PC-9 (cell line): Measurements from ENCODE around the gene C2orf76. TPM values are rescaled to one million over a fixed set of nuclear protein-coding genes. Genes with fewer than 3 reads are reported as not detected.

Source experiments
- BruUV-seq: library from RNA; stranded (reverse); fragments of 400-500 nt; replicated peaks from 2 replicates; lab custom pipeline; 2021; lab: Mats Ljungman, UMichigan
- CTCF ChIA-PET: fragments of 300-600 bp; sonication (Branson Sonifier 250); formaldehyde crosslinking; loops from one replicate; lab custom pipeline; 2022; ENCODE audit warnings: antibody characterized with exemption; lab: Charles Lee
- POLR2A ChIA-PET: fragments of 300-600 bp; sonication (Branson Sonifier 250); formaldehyde crosslinking; loops from one replicate; lab custom pipeline; 2022; ENCODE audit warnings: antibody characterized with exemption; ENCODE audit not compliant: unreplicated experiment; lab: Charles Lee
- DNase-seq, 2 experiments: peaks; one replicate each; pipeline versions ENCODE4 v3.0.0 to v3.0.0-alpha.2; 2015 to 2022; ENCODE audit warnings: mixed read lengths in 1 of 2
- H2AFZ ChIP-seq: fragments of 200-600 bp; sonication (generic); 2 replicates; pipeline ENCODE4 v1.8.1; 2017; ENCODE audit warnings: antibody characterized with exemption
- H3F3A ChIP-seq: fragments of 200-600 bp; sonication (generic); 2 replicates; pipeline ENCODE4 v1.8.1; 2017; ENCODE audit warnings: antibody characterized with exemption, mild to moderate bottlenecking, low read depth; ENCODE audit not compliant: insufficient read depth
- H3K27ac ChIP-seq: fragments of 200-600 bp; sonication (generic); 2 replicates; pipeline ENCODE4 v1.6.1; 2016; ENCODE audit warnings: mixed run types
- H3K27me3 ChIP-seq: fragments of 200-600 bp; sonication (generic); 2 replicates; pipeline ENCODE4 v1.6.1; 2016; ENCODE audit warnings: low read depth, mixed run types; ENCODE audit not compliant: insufficient read depth
- H3K36me3 ChIP-seq: fragments of 200-600 bp; sonication (generic); 2 replicates; pipeline ENCODE4 v1.6.1; 2016; ENCODE audit warnings: low read depth, mixed run types
- H3K4me1 ChIP-seq: fragments of 200-600 bp; sonication (generic); replicated peaks from 2 replicates; pipeline ENCODE4 v1.6.1; 2016; ENCODE audit warnings: mixed run types; ENCODE audit not compliant: insufficient read depth
- H3K4me2 ChIP-seq: fragments of 200-600 bp; sonication (generic); 2 replicates; pipeline ENCODE4 v1.6.1; 2017; ENCODE audit warnings: mixed run types
- H3K4me3 ChIP-seq: fragments of 200-600 bp; sonication (generic); 2 replicates; pipeline ENCODE4 v1.6.1; 2016; ENCODE audit warnings: mixed run types
- H3K79me2 ChIP-seq: fragments of 200-600 bp; sonication (generic); 2 replicates; pipeline ENCODE4 v1.6.1; 2017; ENCODE audit warnings: low read depth, mixed run types
- H3K9me2 ChIP-seq: fragments of 200-600 bp; sonication (generic); 2 replicates; pipeline ENCODE4 v1.8.1; 2017; ENCODE audit warnings: mild to moderate bottlenecking; ENCODE audit not compliant: insufficient read depth
- H3K9me3 ChIP-seq: fragments of 200-600 bp; sonication (generic); 2 replicates; pipeline ENCODE4 v1.8.1; 2016; ENCODE audit warnings: low read depth; ENCODE audit not compliant: insufficient read depth
- H4K20me1 ChIP-seq: fragments of 200-600 bp; sonication (generic); 2 replicates; pipeline ENCODE4 v1.8.1; 2017; ENCODE audit not compliant: insufficient read depth
- EZH2 ChIP-seq: fragments of 200-600 bp; sonication (generic); IDR thresholded peaks from 2 replicates; pipeline ENCODE4 v1.8.0; 2017; ENCODE audit warnings: antibody characterized with exemption, low read depth
- intact Hi-C: fragments of 100-400 bp; cut with micrococcal nuclease; formaldehyde crosslinking; loops from one replicate; pipeline ENCODE4 v1.10.0; 2022; ENCODE audit not compliant: unreplicated experiment
- total RNA-seq: library from RNA; stranded (reverse); gene quantifications from 2 replicates; pipeline ENCODE4 v1.2.3, GENCODE V29; 2021
- TF ChIP-seq, protein P1 (sequence below): fragments of 200-600 bp; sonication (generic); conservative IDR thresholded peaks from 2 replicates; pipeline ENCODE4 v1.6.1; 2017; ENCODE audit warnings: mixed run types, antibody characterized with exemption, mild to moderate bottlenecking, moderate library complexity

The C2orf76 gene
- total RNA-seq, 1 experiment from 2014 or later, result 11.5 TPM

DNA sequence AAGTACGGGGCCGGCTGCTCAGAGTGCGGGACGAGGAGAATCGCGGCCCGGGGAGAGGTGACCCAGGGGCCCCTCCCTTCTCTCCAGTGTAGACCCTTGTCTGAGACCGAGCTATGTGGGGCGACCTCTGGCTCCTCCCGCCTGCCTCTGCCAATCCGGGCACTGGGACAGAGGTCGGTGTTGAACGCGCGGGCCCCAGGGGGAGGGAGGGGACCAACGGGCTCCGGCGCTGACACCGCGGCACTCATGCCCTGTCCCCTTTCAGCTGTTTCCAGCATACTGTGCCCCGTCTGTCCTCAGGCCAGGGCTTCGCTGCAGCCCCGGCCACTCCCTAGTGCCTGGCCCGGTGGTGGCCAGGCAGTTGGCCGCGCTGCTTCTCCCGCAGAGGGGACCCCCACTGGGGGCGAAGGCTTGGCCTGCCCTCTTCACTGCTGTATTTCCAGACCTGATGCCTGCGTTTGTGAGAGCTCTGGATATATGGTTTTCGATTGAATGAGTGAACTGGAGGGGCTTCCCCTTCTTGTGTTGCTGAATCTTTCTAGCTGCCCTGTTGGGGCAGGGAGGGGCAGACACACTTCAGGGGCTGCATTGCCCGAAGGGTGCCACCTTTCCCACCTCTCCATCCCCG lies 952 bp upstream of the C2orf76 start:
- H3K9me2 ChIP-seq, result no peaks in the 10 kb centered on the region
- H3K27ac ChIP-seq, result peak overlapping the region; percentile 48; the same call in 1 of the 2 replicates
- no peaks in the 10 kb centered on the region for H3K27me3 ChIP-seq
- intact Hi-C loops, result loop anchor here (2.0 kb wide), 2 partner anchors 75 to 125 kb away; no protein-coding TSS in a partner anchor
- peaks cover 27% of the 10 kb centered on the region for H3K4me1 ChIP-seq
- no peaks in the 10 kb centered on the region; the same call in 1 of the 2 replicates for H3F3A ChIP-seq
- peak overlapping the region; percentile 94 for H3K4me3 ChIP-seq
- no TSS peak for BruUV-seq
- ChIA-PET POLR2A (no interaction called here), CTCF (no interaction called here)
- peak overlapping the region; percentile 100 for H2AFZ ChIP-seq
- H3K79me2 ChIP-seq, result peaks cover 49% of the 10 kb centered on the region
- no peaks in the 10 kb centered on the region for H3K9me3 ChIP-seq
- H3K36me3 ChIP-seq, result peaks cover 42% of the 10 kb centered on the region
- peaks cover 22% of the 10 kb centered on the region for H4K20me1 ChIP-seq
- TF ChIP-seq, protein P1, sequence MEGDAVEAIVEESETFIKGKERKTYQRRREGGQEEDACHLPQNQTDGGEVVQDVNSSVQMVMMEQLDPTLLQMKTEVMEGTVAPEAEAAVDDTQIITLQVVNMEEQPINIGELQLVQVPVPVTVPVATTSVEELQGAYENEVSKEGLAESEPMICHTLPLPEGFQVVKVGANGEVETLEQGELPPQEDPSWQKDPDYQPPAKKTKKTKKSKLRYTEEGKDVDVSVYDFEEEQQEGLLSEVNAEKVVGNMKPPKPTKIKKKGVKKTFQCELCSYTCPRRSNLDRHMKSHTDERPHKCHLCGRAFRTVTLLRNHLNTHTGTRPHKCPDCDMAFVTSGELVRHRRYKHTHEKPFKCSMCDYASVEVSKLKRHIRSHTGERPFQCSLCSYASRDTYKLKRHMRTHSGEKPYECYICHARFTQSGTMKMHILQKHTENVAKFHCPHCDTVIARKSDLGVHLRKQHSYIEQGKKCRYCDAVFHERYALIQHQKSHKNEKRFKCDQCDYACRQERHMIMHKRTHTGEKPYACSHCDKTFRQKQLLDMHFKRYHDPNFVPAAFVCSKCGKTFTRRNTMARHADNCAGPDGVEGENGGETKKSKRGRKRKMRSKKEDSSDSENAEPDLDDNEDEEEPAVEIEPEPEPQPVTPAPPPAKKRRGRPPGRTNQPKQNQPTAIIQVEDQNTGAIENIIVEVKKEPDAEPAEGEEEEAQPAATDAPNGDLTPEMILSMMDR, result no peak
- no peak for TF ChIP-seq EZH2
- H3K4me2 ChIP-seq, result peak overlapping the region; percentile 82
- peak in 1 of 2 experiments; percentile 57 for DNase-seq

DNA sequence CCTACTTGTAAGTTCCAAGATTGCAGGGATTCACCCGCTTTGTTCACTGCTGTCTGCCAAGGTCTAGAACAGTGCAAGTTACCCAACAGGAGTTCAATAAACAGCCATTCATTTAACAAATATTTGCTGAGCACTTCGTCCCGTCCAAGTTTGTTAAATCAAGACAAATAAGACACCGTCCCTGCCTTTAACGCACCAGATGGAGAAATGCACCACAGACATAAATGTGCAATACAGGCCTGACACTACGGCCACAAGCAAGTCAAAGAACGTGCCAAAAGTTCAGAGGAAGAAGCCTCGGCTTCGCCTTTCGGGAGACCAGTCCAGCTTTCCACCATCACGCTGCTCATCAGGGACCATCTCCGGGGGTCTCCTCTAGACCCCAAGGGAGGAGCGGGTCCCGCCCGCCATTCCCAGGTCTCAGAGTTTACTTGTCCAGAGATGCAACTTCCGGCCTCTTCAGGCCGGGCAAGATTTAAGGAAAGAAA lies 429 bp downstream of the C2orf76 start:
- H3K4me2 ChIP-seq, result peak overlapping the region; percentile 82
- H3K36me3 ChIP-seq, result peaks cover 29% of the 10 kb centered on the region
- intact Hi-C loops, result loop anchor here (1.0 to 2.0 kb wide), 3 partner anchors 40 to 127 kb away; no protein-coding TSS in a partner anchor
- H3K4me3 ChIP-seq, result peak overlapping the region; percentile 94
- DNase-seq, result no peak
- TF ChIP-seq EZH2, result no peak
- TF ChIP-seq, protein P1, result no peak
- peaks cover 49% of the 10 kb centered on the region for H3K79me2 ChIP-seq
- H3K4me1 ChIP-seq, result peaks cover 27% of the 10 kb centered on the region
- POLR2A ChIA-PET, result no interaction called here
- CTCF ChIA-PET, result no interaction called here
- peaks cover 22% of the 10 kb centered on the region for H4K20me1 ChIP-seq
- H3K27me3 ChIP-seq, result no peaks in the 10 kb centered on the region
- H3F3A ChIP-seq, result no peaks in the 10 kb centered on the region; the same call in 1 of the 2 replicates
- peak overlapping the region; percentile 96 for H2AFZ ChIP-seq
- BruUV-seq, result TSS peak; percentile 83
- H3K9me2 ChIP-seq, result no peaks in the 10 kb centered on the region
- H3K27ac ChIP-seq, result peak overlapping the region; percentile 28; the same call in 1 of the 2 replicates
- H3K9me3 ChIP-seq, result no peaks in the 10 kb centered on the region

DNA sequence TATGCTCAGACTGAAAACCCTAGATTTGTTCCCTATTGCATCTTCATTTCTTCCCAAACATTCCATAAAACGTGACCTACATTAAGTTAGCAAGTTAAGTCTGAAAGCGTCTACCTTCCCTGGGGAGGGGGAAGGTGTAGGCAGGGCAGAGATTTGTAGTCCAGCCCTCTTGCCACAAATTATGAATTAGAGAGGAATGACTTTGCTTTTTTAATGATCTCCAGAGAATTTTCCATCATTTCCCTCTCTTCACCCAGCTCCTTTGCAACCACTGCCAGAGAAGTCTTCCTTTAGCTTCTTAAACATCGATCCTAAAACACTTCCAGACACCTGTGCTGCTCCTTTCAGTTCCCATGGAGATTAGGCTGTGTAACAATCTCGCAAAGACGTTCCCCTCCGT lies 1.2 kb downstream of the C2orf76 start:
- intact Hi-C loops, result no loop called here
- H3K4me3 ChIP-seq, result peak overlapping the region; percentile 94
- no peak for DNase-seq
- peaks cover 21% of the 10 kb centered on the region for H3K36me3 ChIP-seq
- H4K20me1 ChIP-seq, result peaks cover 22% of the 10 kb centered on the region
- BruUV-seq, result no TSS peak
- H2AFZ ChIP-seq, result no peak overlapping the region
- no peaks in the 10 kb centered on the region for H3K9me2 ChIP-seq
- ChIA-PET POLR2A (no interaction called here), CTCF (no interaction called here)
- H3K27me3 ChIP-seq, result no peaks in the 10 kb centered on the region
- peaks cover 27% of the 10 kb centered on the region for H3K4me1 ChIP-seq
- H3K4me2 ChIP-seq, result peak overlapping the region; percentile 82
- TF ChIP-seq, protein P1, result no peak
- TF ChIP-seq EZH2, result no peak
- H3F3A ChIP-seq, result no peaks in the 10 kb centered on the region
- H3K79me2 ChIP-seq, result peaks cover 49% of the 10 kb centered on the region
- H3K27ac ChIP-seq, result no peak overlapping the region
- H3K9me3 ChIP-seq, result no peaks in the 10 kb centered on the region
